Osteoblast (primary cell): Measurements from ENCODE around the gene BMP8B. TPM values are rescaled to one million over a fixed set of nuclear protein-coding genes. Genes with fewer than 3 reads are reported as not detected.
A peak's percentile ranks its signal among the peaks of the same experiment; 100 is the strongest.
"Not testable (repeated sequence)": the region's sequence is repeated elsewhere in the genome, so short reads cannot be mapped to it uniquely, and the experiment has no call there.

ENCODE experiments used
- DNase-seq: peaks from one replicate; pipeline ENCODE4 v3.0.0; 2011; ENCODE audit warnings: low spot score, mixed read lengths; ENCODE audit not compliant: insufficient read length; ENCODE audit errors: missing footprints
- H2AFZ ChIP-seq: 2 replicates; pipeline ENCODE4 v1.6.0; 2011; ENCODE audit warnings: mild to moderate bottlenecking, low read length
- H3K27ac ChIP-seq: 2 replicates; pipeline ENCODE4 v1.5.1; 2011; ENCODE audit warnings: mild to moderate bottlenecking, low read depth, low read length, moderate library complexity
- H3K27me3 ChIP-seq: 2 replicates; pipeline ENCODE4 v1.6.0; 2012; ENCODE audit warnings: mild to moderate bottlenecking, control low read depth, inconsistent platforms, low read length, moderate library complexity; ENCODE audit not compliant: insufficient read depth
- H3K36me3 ChIP-seq: 2 replicates; pipeline ENCODE4 v1.5.1; 2011; ENCODE audit warnings: mild to moderate bottlenecking, low read length, control low read depth, moderate library complexity; ENCODE audit not compliant: insufficient read depth
- H3K4me1 ChIP-seq: 2 replicates; pipeline ENCODE4 v1.5.1; 2011; ENCODE audit warnings: mild to moderate bottlenecking, low read length, control low read depth, moderate library complexity; ENCODE audit not compliant: insufficient read depth
- H3K4me2 ChIP-seq: 2 replicates; pipeline ENCODE4 v1.6.0; 2011; ENCODE audit warnings: mild to moderate bottlenecking, low read length; ENCODE audit not compliant: insufficient read depth
- H3K4me3 ChIP-seq: fragments of 200-600 bp; sonication (generic); 3 replicates; pipeline ENCODE4 v1.5.1; 2012; ENCODE audit warnings: mild to moderate bottlenecking, low read length, inconsistent platforms; ENCODE audit not compliant: insufficient read depth
- H3K79me2 ChIP-seq: 2 replicates; pipeline ENCODE4 v1.6.0; 2012; ENCODE audit warnings: mild to moderate bottlenecking, low read length, control low read depth, inconsistent platforms; ENCODE audit not compliant: insufficient read depth
- H3K9me3 ChIP-seq: 2 replicates; pipeline ENCODE4 v1.5.1; 2011; ENCODE audit warnings: low read depth, low read length, control low read depth
- H4K20me1 ChIP-seq: 2 replicates; pipeline ENCODE4 v1.6.0; 2012; ENCODE audit warnings: mild to moderate bottlenecking, low read length, control low read depth; ENCODE audit not compliant: insufficient read depth
- total RNA-seq: library from RNA; depleted of rRNA; stranded (reverse); fragments of >200 nt; gene quantifications from 2 replicates; pipeline ENCODE4 v1.2.3, GENCODE V29; 2012

Gene BMP8B
- total RNA-seq, 1 donor = 0.36 TPM

DNA sequence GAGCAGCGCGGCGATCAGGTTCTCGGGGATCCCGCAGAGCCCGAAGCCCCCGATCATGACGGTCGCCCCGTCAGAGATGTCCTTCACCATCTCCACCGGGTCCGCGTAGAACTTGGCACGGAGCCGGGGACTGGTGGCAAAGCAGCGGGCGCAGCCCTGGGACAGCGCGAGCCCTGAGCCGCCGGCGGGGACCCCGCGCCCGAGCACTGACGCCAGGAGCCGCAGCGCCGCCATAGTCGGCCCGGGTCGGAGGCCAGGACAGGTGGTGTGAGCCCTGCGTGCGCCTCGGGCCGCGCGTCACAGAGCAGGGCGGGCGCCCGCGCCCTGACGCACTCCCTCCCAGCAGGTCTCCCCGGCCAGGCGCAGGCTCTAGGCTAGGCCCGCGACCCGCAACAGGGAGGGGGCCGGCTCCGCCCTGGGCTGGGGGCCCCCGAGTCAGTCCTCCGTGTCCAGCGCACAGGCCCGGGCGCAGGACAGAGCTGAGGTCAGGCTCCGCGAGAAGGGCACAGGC is 17.6 kb downstream of the BMP8B start, which contains the start of gene OXCT2:
Gene OXCT2 (minus strand): TSS at position 327 of the 511 bp plus-strand sequence. CDS start 93 bp downstream, at position 234.
- not testable (repeated sequence) for H3K27me3 ChIP-seq, H3K4me1 ChIP-seq, H2AFZ ChIP-seq, H4K20me1 ChIP-seq, H3K27ac ChIP-seq, H3K79me2 ChIP-seq, H3K9me3 ChIP-seq, H3K36me3 ChIP-seq, DNase-seq
- peak within 1 kb of the TSS; percentile 28 for H3K4me2 ChIP-seq
- H3K4me3 ChIP-seq = peak within 1 kb of the TSS; percentile 47

DNA sequence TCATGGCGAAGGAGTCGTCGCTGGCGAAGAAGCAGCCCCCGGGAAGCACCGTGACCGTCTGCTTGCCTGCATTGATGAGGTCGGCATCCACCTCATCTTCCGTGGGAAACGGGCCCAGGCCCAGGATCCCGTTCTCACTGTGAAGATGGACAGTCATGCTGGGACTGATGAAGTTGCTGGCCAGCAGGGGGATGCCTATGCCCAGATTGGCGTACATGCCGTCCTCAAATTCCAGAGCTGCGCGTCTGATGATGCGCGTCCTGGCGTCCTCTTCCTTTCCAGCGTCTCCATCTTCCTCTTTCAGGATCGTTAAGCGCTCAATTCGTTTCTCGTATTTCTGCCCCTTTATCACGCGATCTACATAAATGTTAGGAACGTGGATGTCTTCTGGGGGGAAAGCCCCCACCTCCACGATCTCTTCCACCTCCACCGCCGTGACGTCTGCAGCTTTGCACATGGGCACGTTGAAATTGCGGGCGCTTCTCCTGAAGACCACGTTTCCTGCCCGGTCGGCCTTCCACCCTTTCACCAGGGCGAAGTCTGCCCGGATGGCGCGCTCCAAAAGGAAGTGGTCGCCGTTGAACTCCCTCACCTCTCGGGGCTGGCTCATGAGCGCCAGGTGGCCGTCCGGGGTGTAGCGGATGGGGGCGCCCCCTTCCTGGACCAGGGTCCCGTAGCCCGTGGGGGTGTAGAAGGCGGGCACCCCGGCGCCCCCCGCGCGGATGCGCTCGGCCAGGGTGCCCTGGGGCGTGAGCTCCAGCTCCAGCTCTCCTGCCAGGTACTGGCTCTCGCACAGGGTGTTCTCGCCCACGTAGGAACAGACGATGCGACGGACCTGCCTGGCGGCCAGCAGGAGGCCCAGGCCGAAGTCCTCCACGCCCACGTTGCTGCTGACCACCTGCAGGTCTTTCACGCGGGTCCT is 18.3 kb downstream of the BMP8B start:
- H2AFZ ChIP-seq = not testable (repeated sequence)

GRCh38 chr1:39769502-39769901 is 19.2 kb downstream of the BMP8B start:
- H2AFZ ChIP-seq, H3K4me1 ChIP-seq, DNase-seq, H3K4me2 ChIP-seq, H3K27ac ChIP-seq, H3K27me3 ChIP-seq, H4K20me1 ChIP-seq, H3K4me3 ChIP-seq, H3K9me3 ChIP-seq, H3K36me3 ChIP-seq, H3K79me2 ChIP-seq: not testable (repeated sequence)

More for the DNA sequence above, 18.3 kb downstream of the BMP8B start:
- not testable (repeated sequence) for DNase-seq, H3K4me1 ChIP-seq, H3K79me2 ChIP-seq, H3K27ac ChIP-seq, H3K36me3 ChIP-seq, H3K9me3 ChIP-seq, H3K27me3 ChIP-seq, H4K20me1 ChIP-seq
- Histone ChIP-seq H3K4me2 (peak overlapping the region; percentile 28), H3K4me3 (peak overlapping the region; percentile 47)

- H3K27ac ChIP-seq, H3K27me3 ChIP-seq, H3K4me2 ChIP-seq, H4K20me1 ChIP-seq, H3K9me3 ChIP-seq, H2AFZ ChIP-seq, DNase-seq, H3K36me3 ChIP-seq, H3K4me1 ChIP-seq, H3K79me2 ChIP-seq, H3K4me3 ChIP-seq: not testable (repeated sequence)
Measured at GRCh38 chr1:39766466-39766865, 22.2 kb downstream of the BMP8B start.

DNA sequence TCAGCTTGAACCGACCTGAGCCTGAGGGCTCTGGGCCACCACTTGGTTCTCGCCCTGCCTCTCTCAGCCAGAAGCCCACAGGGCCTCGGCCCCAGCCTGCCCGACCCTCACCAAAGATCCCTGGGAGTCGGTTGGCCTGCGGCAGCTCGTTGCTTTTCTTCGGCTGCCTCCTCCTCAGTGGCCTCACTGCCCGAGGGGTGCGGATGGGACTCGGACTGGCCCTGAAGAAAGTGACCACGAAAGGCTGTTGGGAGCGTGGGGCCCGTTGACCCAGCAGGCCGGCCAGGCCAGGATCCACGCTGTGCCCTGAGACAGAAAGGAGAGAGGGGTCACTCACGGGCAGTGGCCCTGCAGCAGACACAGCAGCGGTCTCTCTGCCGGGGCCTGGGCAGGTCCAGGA is 24.2 kb downstream of the BMP8B start:
- not testable (repeated sequence) for H3K27ac ChIP-seq, H4K20me1 ChIP-seq, H3K4me2 ChIP-seq, H3K27me3 ChIP-seq, H3K4me3 ChIP-seq, H3K36me3 ChIP-seq, H3K79me2 ChIP-seq, H3K9me3 ChIP-seq, H2AFZ ChIP-seq, DNase-seq, H3K4me1 ChIP-seq

DNA sequence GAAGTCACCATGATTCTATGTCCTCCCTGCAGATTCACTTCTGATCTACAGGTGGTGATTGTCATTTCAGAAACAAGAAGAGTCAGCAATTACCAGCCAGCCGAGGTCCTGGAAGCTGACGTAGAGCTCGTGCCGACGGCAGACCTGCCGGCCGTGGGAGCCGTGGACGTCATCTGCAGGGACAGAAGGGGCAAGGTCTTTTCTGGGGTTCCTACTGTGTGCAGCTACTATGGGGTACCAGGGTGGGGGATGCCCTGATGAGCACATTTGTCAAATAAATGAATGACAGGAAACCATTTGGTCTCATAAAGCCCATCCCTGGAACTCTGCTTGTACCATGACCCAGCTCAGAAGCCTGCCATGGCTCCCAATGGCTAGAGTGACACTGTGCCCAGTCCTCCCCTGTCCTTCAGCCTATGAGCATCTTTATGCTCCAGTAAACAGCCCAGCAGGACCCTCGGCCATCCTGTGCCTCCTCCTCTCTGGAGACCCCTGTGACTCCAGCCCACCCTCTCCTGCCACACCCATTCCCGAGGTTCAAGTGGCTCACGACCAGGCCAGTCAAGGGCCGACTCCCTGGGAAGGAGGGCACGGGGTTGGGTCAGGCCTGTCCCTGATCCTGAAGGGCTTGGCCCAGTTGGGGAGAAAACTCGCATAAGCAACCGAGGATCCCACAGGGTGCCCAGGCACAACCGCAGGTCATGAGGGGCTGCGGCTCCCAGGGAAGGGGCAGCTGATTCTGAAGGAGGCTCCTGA is 24.9 kb downstream of the BMP8B start:
- not testable (repeated sequence) for DNase-seq, H4K20me1 ChIP-seq, H2AFZ ChIP-seq, H3K4me1 ChIP-seq, H3K27ac ChIP-seq, H3K9me3 ChIP-seq, H3K27me3 ChIP-seq, H3K79me2 ChIP-seq, H3K4me3 ChIP-seq, H3K4me2 ChIP-seq, H3K36me3 ChIP-seq
